CD4-positive, CD25-positive, alpha-beta regulatory T cell (primary cell): Measurements from ENCODE around the gene TULP4. TPM values are rescaled to one million over a fixed set of nuclear protein-coding genes. Genes with fewer than 3 reads are reported as not detected.

ENCODE experiments used
- ATAC-seq, 2 donors: fragments of 150-1000 bp; cut with Tn5 transposase; one replicate each; pipeline ENCODE4 v1.10.0; 2021; ENCODE audit warnings: low read depth in 2 of 2, moderate number of reproducible peaks in 2 of 2, moderate library complexity in 1 of 2
- DNase-seq, 3 donors: peaks; one replicate each; pipeline versions ENCODE4 v3.0.0 to v3.0.0-alpha.2; 2012 to 2022; ENCODE audit warnings: mixed read lengths in 1 of 3
- H3K27ac ChIP-seq: one replicate; pipeline ENCODE4 v1.7.0; 2013; ENCODE audit warnings: mild to moderate bottlenecking, low read length; ENCODE audit not compliant: insufficient read depth, poor library complexity, severe bottlenecking
- H3K27me3 ChIP-seq: one replicate; pipeline ENCODE4 v1.7.0; 2013; ENCODE audit warnings: low read length; ENCODE audit not compliant: control insufficient read depth, insufficient read depth
- H3K36me3 ChIP-seq: one replicate; pipeline ENCODE4 v1.7.0; 2013; ENCODE audit warnings: mild to moderate bottlenecking, low read length, moderate library complexity; ENCODE audit not compliant: control insufficient read depth, insufficient read depth
- H3K4me1 ChIP-seq: 2 replicates; pipeline ENCODE4 v1.7.0; 2013; ENCODE audit warnings: mild to moderate bottlenecking, low read length; ENCODE audit not compliant: insufficient read depth, control insufficient read depth, poor library complexity, severe bottlenecking
- H3K4me3 ChIP-seq: one replicate; pipeline ENCODE4 v1.7.0; 2013; ENCODE audit warnings: low read depth, mild to moderate bottlenecking, low read length, moderate library complexity
- H3K9me3 ChIP-seq, 2 experiments: 1 replicate in 1 of 2; 2 replicates in 1 of 2; pipeline ENCODE4 v1.7.0; 2013; ENCODE audit warnings: low read length in 2 of 2, mild to moderate bottlenecking in 1 of 2, moderate library complexity in 1 of 2; ENCODE audit not compliant: control insufficient read depth in 2 of 2
- H3K27ac Mint-ChIP-seq, 3 donors: one replicate each; pipeline ENCODE4 v1.8.0; 2020 to 2022; ENCODE audit warnings: mild to moderate bottlenecking in 3 of 3, mixed read lengths in 3 of 3, moderate library complexity in 2 of 3
- H3K27me3 Mint-ChIP-seq: one replicate; pipeline ENCODE4 v1.8.0; 2022; ENCODE audit warnings: mild to moderate bottlenecking, mixed read lengths
- H3K36me3 Mint-ChIP-seq: one replicate; pipeline ENCODE4 v1.8.0; 2020; ENCODE audit warnings: mixed read lengths
- H3K4me1 Mint-ChIP-seq, 4 donors: one replicate each; pipeline ENCODE4 v1.8.0; 2020 to 2022; ENCODE audit warnings: mixed read lengths in 4 of 4, mild to moderate bottlenecking in 1 of 4
- H3K4me3 Mint-ChIP-seq, 4 donors: one replicate each; pipeline ENCODE4 v1.8.0; 2020 to 2022; ENCODE audit warnings: mild to moderate bottlenecking in 4 of 4, mixed read lengths in 4 of 4, moderate library complexity in 3 of 4
- H3K9me3 Mint-ChIP-seq, 7 donors: one replicate each; pipeline ENCODE4 v1.8.0; 2020 to 2022; ENCODE audit warnings: mixed read lengths in 7 of 7, mild to moderate bottlenecking in 3 of 7, moderate library complexity in 2 of 7
- polyA plus RNA-seq, 4 donors: library from polyadenylated mRNA; unstranded; fragments of 300-500 nt; fragmentation: Illumina TruSeq; gene quantifications; one replicate each; pipeline ENCODE4 v1.2.3, GENCODE V29; 2021
- total RNA-seq: library from RNA; stranded (reverse); gene quantifications from one replicate; pipeline ENCODE4 v1.2.3, GENCODE V29; 2022

The TULP4 gene
- total and polyA plus RNA-seq, 5 donors from 2014 or later: 43.3 to 158 (median 56.0) TPM

DNA sequence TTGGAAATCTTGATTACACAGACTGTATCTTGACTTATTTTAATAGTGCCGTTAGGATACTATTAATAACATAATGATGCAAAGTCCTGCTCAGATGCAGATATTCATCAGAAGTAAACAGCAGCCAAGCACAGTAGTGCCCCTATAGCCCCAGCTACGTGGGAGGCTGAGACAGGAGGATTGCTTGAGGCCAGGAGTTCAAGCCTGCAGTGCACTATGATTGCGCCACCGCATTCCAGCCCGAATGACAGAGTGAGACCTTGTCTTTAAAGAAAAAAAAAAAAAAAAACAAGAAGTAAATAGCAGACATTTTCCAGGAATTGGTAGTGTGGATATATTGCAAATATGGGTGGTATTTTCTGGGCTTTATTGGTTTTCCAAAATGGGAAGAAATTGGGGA, 61.8 kb downstream of the TULP4 start:
- Histone ChIP-seq H3K4me3 (no peak overlapping the region), H3K27me3 (no peaks in the 10 kb centered on the region), H3K9me3 (no peaks in the 10 kb centered on the region), H3K4me1 (no peaks in the 10 kb centered on the region), H3K36me3 (no peaks in the 10 kb centered on the region), H3K27ac (no peak overlapping the region)
- peak overlapping the region in 2 of 3 donors; percentile 5 to 6 for H3K27ac Mint-ChIP-seq
- DNase-seq (no peak), ATAC-seq (no peak)
- no peaks in the 10 kb centered on the region for H3K27me3 Mint-ChIP-seq
- peaks cover 26% of the 10 kb centered on the region for H3K36me3 Mint-ChIP-seq
- peaks cover 0 to 2% (median 0%) of the 10 kb centered on the region in 7 donors for H3K9me3 Mint-ChIP-seq
- H3K4me3 Mint-ChIP-seq: no peak overlapping the region
- H3K4me1 Mint-ChIP-seq: peaks cover 9 to 35% (median 26%) of the 10 kb centered on the region in 4 donors

DNA sequence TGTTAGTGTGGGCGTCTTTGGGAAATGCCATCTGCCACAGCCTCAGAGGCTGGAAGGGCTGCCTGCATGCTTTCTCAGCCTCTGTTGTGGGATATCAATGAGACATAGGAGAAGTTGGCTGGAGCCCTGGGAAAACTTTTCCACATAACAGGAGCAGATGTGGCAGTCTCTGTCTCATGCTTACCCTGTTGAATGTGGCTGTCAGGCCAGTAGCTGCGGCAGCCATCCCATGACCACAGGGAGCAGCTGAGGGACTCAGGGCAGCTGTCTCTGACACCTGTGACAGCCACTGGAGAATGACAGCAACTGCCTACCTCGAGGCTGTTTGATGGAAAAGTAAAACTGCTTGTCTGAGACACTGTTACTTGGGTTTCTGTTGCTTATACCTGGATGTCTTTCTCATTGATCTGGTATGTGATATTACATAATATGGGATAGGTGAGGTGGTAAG, 64.4 kb downstream of the TULP4 start:
- Mint-ChIP-seq H3K27ac (peak overlapping the region in 1 of 3 donors; percentile 41), H3K9me3 (peaks cover 0 to 2% (median 0%) of the 10 kb centered on the region in 7 donors), H3K36me3 (peaks cover 20% of the 10 kb centered on the region), H3K4me3 (no peak overlapping the region), H3K4me1 (peaks cover 13 to 48% (median 36%) of the 10 kb centered on the region in 4 donors), H3K27me3 (no peaks in the 10 kb centered on the region)
- no peak overlapping the region for H3K4me3 ChIP-seq
- no peaks in the 10 kb centered on the region for H3K36me3 ChIP-seq
- H3K4me1 ChIP-seq: no peaks in the 10 kb centered on the region
- H3K27me3 ChIP-seq: no peaks in the 10 kb centered on the region
- no peaks in the 10 kb centered on the region for H3K9me3 ChIP-seq
- ATAC-seq (no peak), DNase-seq (no peak)
- no peak overlapping the region for H3K27ac ChIP-seq

DNA sequence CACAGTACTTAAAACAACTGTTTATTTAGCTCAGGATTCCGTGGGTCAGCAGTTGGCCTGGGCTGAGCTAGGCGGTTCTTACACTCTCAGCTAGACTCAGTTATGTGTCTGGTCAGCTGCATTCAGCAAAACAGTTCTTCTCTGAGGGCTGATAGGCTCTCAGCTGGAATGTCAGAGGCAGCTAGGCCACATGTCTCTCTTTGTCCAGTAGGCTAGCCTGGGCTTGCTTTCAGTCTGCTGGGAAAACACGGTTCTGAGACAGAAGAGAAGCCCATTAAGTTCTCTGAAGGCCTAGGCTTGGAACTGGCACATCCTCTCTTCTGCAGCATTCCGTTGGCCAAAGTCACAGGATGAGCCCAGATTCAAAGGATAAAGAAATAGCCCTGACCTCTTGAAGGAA, 65.6 kb downstream of the TULP4 start:
- Mint-ChIP-seq H3K4me3 (no peak overlapping the region), H3K27me3 (no peaks in the 10 kb centered on the region), H3K27ac (no peak overlapping the region), H3K36me3 (peaks cover 20% of the 10 kb centered on the region), H3K4me1 (peaks cover 23 to 50% (median 37%) of the 10 kb centered on the region in 4 donors), H3K9me3 (peaks cover 0 to 2% (median 0%) of the 10 kb centered on the region in 7 donors)
- ATAC-seq (no peak), DNase-seq (no peak)
- H3K36me3 ChIP-seq: no peaks in the 10 kb centered on the region
- no peaks in the 10 kb centered on the region for H3K9me3 ChIP-seq
- no peak overlapping the region for H3K27ac ChIP-seq
- no peaks in the 10 kb centered on the region for H3K27me3 ChIP-seq
- no peak overlapping the region for H3K4me3 ChIP-seq
- H3K4me1 ChIP-seq: no peaks in the 10 kb centered on the region

DNA sequence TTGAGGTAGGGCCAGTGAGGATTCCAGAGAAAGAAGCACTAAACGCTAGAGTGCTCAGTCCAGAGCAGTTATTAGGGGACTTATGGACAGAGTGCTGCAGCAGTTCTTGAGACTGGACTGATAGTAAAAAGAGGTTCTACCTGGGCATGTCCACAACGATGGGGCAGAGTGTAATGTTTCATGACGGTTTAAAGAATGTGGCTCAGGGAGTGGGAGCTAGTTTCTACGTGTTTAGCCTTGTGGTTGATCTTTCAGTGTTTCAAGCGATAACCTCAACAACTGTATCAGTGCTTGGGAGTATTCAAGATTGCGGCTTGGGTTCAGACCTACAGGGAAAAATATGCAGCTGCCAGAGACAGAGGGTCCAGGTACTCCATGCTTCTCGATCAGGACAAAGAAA, 67.1 kb downstream of the TULP4 start:
- H3K4me1 Mint-ChIP-seq: peaks cover 31 to 55% (median 36%) of the 10 kb centered on the region in 4 donors

DNA sequence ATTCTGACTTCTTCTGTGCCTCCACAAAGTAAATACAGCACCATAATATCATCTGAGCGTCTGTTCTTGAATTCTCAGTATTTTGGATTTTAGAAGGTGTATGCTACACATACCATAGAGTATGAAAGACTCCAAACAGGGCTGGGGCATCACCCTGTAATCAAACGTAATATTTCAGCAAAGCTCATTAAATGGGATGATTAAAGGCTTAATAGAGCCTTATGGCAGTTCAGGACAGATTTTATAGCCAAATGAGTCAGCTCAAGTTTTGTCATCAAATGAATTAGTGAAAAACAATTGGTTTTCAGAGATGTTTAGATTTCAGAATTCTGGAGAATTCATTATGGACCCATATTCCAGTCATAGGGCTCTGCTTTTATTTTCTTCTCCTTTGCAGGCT, 68.9 kb downstream of the TULP4 start:
- Histone ChIP-seq H3K4me3 (no peak overlapping the region), H3K27ac (no peak overlapping the region), H3K36me3 (no peaks in the 10 kb centered on the region), H3K4me1 (no peaks in the 10 kb centered on the region), H3K9me3 (no peaks in the 10 kb centered on the region), H3K27me3 (no peaks in the 10 kb centered on the region)
- ATAC-seq: no peak
- no peak overlapping the region for H3K4me3 Mint-ChIP-seq
- peaks cover 28 to 61% (median 32%) of the 10 kb centered on the region in 4 donors for H3K4me1 Mint-ChIP-seq
- H3K9me3 Mint-ChIP-seq: no peaks in the 10 kb centered on the region
- no peak overlapping the region for H3K27ac Mint-ChIP-seq
- no peak for DNase-seq
- H3K36me3 Mint-ChIP-seq: peaks cover 6% of the 10 kb centered on the region
- H3K27me3 Mint-ChIP-seq: no peaks in the 10 kb centered on the region

More for the DNA sequence above, 67.1 kb downstream of the TULP4 start:
- peaks cover 14% of the 10 kb centered on the region for H3K36me3 Mint-ChIP-seq
- no peaks in the 10 kb centered on the region for H3K27me3 Mint-ChIP-seq
- no peaks in the 10 kb centered on the region for H3K27me3 ChIP-seq
- H3K4me1 ChIP-seq: no peaks in the 10 kb centered on the region
- no peak overlapping the region for H3K4me3 Mint-ChIP-seq
- H3K9me3 Mint-ChIP-seq: peaks cover 0 to 2% (median 0%) of the 10 kb centered on the region in 7 donors
- no peak overlapping the region for H3K4me3 ChIP-seq
- no peaks in the 10 kb centered on the region for H3K36me3 ChIP-seq
- no peak for ATAC-seq
- no peaks in the 10 kb centered on the region for H3K9me3 ChIP-seq
- H3K27ac ChIP-seq: no peak overlapping the region
- no peak for DNase-seq
- peak overlapping the region in 1 of 3 donors; percentile 60 for H3K27ac Mint-ChIP-seq

DNA sequence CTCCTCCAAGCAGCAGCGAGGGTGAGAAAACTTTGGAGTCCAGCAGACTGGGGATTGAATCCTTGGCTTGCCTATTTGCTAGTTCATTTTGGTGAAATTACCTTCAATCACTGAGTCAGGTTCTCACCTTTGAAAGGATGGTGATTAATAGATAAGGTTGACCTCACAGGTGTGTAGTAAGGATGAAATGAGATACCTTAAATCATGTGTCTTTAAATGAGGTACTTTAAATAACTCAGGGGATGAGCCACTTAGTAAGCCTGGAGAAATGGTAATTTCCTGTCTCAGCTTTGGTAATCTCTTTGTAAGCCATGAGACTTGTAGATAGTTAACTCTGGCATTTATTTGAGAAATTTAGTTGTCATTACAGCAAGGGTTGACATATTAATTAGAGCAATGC, 70.2 kb downstream of the TULP4 start:
- Mint-ChIP-seq H3K9me3 (no peaks in the 10 kb centered on the region), H3K4me3 (no peak overlapping the region), H3K36me3 (no peaks in the 10 kb centered on the region), H3K27ac (no peak overlapping the region), H3K4me1 (peaks cover 35 to 64% (median 40%) of the 10 kb centered on the region in 4 donors), H3K27me3 (no peaks in the 10 kb centered on the region)
- H3K36me3 ChIP-seq: no peaks in the 10 kb centered on the region
- no peak overlapping the region for H3K4me3 ChIP-seq
- H3K27ac ChIP-seq: no peak overlapping the region
- H3K27me3 ChIP-seq: no peaks in the 10 kb centered on the region
- peaks cover 4% of the 10 kb centered on the region for H3K4me1 ChIP-seq
- H3K9me3 ChIP-seq: no peaks in the 10 kb centered on the region
- DNase-seq (no peak), ATAC-seq (no peak)

DNA sequence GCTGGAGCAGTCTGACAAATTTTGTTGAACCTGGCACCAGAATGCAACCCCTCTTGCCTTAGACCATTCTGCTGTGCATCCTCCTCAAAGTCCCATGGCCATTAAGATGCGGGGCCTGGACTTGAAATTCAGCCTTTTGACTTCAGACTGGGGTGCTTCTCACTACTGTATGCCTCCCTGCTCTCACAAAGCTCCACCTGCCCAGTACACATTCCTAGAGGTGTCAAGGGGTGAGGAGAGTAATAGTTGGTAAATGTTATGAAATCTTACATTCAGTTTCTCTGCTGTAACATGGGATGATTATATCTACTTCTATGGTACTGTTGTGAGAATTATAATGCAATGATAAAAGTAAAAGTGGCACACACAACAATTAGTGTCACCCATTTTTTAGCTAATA, 70.8 kb downstream of the TULP4 start:
- Mint-ChIP-seq H3K4me1 (peaks cover 38 to 65% (median 44%) of the 10 kb centered on the region in 4 donors), H3K27ac (peak overlapping the region in 1 of 3 donors; percentile 60), H3K9me3 (no peaks in the 10 kb centered on the region), H3K36me3 (no peaks in the 10 kb centered on the region), H3K27me3 (no peaks in the 10 kb centered on the region), H3K4me3 (no peak overlapping the region)
- Histone ChIP-seq H3K27me3 (no peaks in the 10 kb centered on the region), H3K4me3 (no peak overlapping the region), H3K9me3 (no peaks in the 10 kb centered on the region), H3K4me1 (peaks cover 7% of the 10 kb centered on the region), H3K36me3 (no peaks in the 10 kb centered on the region), H3K27ac (no peak overlapping the region)
- ATAC-seq (no peak), DNase-seq (no peak)

DNA sequence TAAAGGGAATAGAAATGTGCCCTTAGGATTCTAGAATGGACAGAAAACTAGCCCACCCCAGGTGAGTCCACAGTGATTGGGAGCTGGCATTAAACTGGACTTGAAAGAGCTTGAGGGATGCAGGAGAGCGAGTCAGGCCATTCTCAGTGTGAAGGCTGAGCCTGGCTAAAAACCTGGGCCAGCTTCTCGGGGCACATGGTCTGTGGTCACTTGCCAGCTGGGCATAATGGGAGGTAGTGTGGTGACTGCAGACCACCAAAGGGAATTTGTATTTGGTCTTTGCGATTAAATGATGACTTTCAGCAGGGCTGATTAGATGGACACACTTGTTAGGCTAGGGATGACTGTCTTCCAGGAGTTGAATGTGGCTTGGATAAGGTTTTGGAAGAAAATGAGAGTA, 71.3 kb downstream of the TULP4 start:
- peaks cover 37 to 62% (median 44%) of the 10 kb centered on the region in 4 donors for H3K4me1 Mint-ChIP-seq
- no peaks in the 10 kb centered on the region for H3K27me3 Mint-ChIP-seq
- H3K27ac Mint-ChIP-seq: peak overlapping the region in 1 of 3 donors; percentile 60
- no peak overlapping the region for H3K4me3 ChIP-seq
- H3K4me1 ChIP-seq: peaks cover 7% of the 10 kb centered on the region
- no peak for ATAC-seq
- no peak overlapping the region for H3K27ac ChIP-seq
- H3K36me3 ChIP-seq: no peaks in the 10 kb centered on the region
- no peak for DNase-seq
- no peaks in the 10 kb centered on the region for H3K9me3 Mint-ChIP-seq
- no peaks in the 10 kb centered on the region for H3K9me3 ChIP-seq
- no peaks in the 10 kb centered on the region for H3K36me3 Mint-ChIP-seq
- no peaks in the 10 kb centered on the region for H3K27me3 ChIP-seq
- H3K4me3 Mint-ChIP-seq: peak overlapping the region in 1 of 4 donors; percentile 2
